NCI-H128 (cell line): ENCODE data around the gene HIGD2A.

Experiments
- DNase-seq: peaks from one replicate; lab custom pipeline; 2025; ENCODE audit not compliant: unreplicated experiment; lab: John Stamatoyannopoulos, UW

The HIGD2A gene

DNA sequence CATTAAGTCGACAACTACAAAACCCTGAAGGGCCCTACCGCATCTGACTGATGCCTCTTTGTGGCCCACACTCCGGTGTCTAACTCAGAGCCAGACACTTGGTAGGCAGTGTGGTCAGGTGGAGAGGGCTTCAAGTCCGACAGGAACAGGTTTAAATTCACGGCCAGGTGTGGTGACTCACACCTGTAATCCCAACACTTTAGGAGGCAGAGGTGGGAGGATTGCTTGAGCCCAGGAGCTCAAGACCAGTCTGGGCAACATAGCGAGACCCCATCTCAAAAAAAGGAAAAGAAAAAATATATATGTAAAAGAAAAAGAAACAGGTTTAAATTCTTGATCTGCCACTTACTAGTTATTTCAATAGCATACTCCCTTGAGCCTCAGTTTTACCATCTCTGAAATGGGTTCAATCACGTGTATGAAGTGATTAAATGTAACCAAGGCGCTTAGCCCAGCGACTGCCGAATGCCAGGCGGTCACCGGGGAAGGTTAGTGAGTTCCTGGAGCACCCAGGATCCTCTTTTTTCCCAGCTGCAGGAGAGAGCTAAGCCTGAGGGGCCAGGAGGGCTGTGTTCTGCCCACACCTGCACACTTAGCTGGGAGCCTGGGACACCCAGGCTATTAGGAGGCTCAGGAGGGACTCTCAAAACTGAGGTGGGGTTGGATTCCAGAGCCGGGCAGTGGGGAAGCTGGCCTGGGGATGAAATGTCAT lies 26.8 kb downstream of the HIGD2A start:
- DNase-seq, result no peak

- peak; percentile 22 for DNase-seq
Measured at GRCh38 chr5:176415952-176416924, 27.7 kb downstream of the HIGD2A start, which contains the start of gene CLTB. CLTB (minus strand) TSS chr5:176416539; CDS start chr5:176416363, 176 bp downstream.

DNA sequence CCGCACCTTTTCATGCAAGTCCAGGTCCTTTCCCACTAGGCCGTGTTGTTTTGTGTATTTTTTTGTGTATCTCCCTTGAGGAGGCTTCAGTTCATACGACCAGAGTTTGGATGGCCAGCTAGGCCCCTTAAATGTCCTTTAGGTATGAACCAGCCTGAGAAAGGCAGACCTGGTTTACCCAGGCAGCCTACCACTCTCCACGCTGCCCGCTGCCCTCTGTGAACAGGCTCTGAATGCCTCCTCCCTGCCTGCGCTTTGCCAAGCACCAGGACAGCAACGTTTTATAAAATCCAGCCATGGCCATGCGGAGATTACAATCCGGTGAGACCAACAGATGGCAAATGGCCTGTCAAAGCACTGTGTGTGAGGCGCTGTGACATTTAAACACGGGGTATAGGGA lies 28.4 kb downstream of the HIGD2A start:
- DNase-seq, result no peak

GRCh38 chr5:176418251-176418650 lies 29.7 kb downstream of the HIGD2A start:
- DNase-seq, result no peak

- no peak for DNase-seq
Measured at GRCh38 chr5:176420086-176420485, 31.5 kb downstream of the HIGD2A start.

DNA sequence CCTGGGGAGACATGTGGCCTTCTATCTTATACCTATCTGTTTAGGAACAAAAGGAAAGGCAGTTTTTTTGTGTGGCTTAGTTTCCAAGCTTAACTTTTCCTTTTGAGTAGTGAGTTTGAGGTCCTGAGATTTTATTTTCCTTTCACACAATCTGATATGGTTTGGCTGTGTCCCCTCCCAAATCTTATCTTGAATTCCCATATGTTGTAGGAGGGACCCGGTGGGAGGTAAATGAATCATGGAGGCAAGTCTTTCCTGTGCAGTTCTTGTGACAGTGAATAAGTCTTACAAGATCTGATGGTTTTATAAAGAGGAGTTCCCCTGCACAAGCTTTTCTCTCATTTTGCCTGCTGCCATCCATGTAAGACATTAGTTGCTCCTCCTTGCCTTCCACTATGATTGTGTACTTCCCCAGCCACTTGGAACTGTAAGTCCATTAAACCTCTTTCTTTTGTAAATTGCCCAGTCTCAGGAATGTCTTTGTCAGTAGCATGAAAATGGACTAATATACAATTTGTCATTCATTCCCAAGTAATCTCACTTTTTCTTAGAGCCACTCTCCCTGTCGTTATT lies 32.5 kb downstream of the HIGD2A start:
- no peak for DNase-seq

DNA sequence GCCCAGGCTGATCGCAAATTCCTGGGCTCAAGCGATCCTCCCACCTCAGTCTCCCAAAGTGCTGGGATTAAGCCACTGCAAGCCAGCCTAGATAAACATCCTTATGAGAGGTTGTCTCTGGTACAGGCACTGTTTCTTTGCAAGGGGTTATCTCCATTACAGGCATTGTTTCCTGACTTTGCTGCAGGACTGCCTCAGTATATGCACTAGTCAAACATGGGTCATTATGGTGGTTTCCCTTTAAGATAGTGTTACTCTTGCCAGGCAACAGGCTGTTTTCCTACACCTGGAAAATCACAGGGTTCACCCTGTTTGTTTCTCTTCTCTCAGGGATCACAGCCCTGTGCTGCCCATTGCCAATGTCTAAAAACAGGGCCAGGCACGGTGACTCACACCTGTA lies 35.6 kb downstream of the HIGD2A start:
- no peak for DNase-seq

DNA sequence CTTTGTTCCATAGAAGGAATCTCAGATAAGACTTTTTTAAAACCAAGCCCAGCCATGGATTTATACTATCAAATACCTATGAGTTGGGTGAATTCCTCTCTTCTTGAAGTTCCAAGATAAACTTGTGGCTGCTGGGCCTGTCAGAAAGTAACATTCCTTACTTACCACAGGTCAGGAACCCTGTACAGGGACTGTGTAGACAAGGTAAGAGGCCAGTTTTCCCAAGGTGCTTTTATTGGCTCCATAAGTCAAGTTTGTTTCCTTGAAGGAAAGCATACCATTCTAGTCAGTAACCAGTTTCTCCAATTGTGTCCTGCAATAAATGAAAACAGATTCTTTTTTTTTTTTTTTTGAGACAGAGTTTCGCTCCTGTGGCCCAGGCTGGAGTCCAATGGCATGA lies 36.6 kb downstream of the HIGD2A start:
- DNase-seq, result no peak

- no peak for DNase-seq
Measured at GRCh38 chr5:176425791-176426190, 37.2 kb downstream of the HIGD2A start.

DNA sequence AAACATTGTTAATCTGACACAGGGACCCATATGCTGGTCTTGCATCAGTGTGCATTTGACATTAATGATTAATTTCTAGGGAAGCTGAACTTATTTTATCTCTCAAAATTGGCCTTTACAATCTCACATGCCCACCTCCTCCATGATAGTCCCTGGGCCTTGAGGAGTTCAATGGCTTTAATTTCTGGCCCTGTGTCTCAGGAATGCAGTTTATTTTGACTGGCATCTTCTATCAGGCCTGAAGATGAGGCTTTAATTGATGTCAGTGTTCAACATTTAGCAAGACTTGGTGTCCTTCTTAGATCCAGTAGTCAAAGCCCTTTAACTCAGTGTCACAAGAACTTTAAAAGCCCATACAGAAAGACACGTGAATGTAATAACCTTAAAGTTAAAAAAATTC lies 38.3 kb downstream of the HIGD2A start:
- DNase-seq, result no peak

DNA sequence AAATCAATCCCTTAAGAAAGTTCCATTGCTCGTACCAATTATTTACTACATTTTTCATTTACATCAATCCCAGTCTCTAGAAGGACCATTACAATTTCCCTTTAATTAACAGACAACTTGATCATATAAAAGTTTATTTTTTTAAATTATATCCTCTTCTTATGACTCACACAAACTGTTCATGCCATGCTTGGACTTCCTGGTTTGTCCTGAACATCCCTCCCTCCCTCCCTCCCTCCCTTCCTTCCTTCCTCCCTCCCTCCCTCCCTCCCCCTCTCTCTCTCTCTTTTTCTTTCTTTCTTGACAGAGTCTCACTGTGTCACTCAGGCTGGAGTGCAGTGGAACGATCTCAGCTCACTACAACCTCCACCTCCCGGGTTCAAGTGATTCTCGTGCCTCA lies 39.4 kb downstream of the HIGD2A start:
- DNase-seq, result no peak

DNA sequence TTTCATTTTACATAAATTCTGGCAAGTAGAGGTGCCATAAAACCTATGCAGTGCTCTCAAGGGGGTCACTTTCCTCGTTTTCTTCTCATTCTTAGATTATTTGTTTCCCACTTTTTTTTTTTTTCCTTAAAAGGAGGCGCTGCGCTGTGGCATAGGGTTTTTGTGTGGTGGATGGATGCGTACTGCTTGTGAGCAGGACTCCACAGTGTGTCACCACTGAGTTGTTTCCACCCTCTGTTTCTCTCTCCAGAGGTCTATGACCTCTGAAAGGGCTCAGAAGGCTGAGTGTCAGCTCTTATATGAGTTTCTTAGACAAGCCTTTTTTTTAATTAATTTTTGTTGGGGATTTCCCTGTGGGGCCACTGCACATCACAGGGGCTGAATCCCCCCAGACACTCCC lies 41.4 kb downstream of the HIGD2A start:
- no peak for DNase-seq

DNA sequence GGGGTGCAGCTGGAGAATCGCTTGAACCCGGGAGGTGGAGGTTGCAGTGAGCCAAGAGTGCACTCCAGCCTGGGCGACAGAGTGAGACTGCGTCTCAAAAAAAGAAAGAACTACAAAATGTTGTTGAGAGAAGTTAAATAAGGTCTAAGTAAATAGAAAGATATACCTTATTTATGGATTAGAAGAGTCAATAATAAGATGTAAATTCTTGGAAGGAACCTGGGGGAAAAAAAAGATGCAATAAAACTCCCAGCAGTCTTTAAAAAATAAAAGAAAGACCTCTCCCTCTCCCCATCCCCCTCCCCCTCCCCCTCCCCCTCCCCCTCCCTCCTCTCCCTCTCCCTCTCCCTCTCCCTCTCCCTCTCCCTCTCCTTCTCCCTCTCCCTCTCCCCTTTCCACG lies 44.2 kb downstream of the HIGD2A start:
- no peak for DNase-seq

DNA sequence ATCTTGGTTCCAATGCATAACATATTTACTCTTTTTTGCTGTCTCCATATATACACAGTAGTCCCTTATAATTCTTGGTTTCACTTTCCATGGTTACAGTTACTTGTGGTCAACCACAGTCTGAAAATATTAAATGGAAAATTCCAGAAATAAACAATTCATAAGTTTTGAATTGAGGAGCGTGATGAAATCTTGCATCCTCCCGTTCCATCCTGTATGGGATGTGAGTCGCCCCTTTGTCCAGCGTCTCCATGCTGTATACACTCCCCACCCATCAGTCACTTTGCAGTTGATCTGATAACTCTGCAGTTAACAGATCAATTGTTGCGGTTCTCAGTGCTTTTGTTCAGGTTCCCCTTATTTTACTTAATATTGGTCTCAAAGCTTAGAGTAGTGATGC lies 48.1 kb downstream of the HIGD2A start:
- no peak for DNase-seq

DNA sequence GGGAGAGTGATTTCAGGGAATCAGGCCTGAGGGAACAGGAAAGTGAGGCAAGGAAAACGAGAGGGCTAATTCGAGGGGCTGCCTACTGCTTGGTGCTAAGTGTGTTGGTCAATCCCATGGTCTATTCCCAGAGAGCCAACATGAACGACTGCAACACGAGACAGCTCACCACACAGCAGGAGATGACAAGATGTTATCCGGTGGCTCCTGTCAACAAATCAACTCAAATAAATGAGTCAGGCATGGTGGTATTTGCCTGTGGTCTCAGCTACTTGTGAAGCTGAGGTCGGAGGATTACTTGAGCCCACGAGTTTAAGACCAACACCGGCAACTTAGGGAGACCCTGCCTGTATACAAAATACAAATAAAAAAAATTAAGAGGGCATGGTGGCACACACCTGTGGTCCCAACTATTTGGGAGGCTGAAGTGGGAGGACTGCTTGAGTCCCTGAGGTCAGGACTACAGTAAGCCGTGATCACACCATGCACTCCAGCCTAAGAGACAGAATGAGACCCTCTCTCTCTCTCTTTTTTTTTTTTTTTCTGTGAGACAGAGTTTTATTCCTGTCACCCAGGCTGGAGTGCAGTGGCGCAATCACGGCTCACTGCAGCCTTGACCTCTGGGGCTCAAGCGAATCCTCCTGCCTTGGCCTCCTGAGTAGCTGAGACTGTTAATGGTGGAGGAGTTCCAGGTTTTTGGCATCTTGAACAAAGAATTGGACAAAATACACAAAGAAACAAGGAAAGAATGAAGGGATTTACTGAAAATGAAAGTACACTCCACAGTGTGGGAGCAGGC lies 50.6 kb downstream of the HIGD2A start:
- no peak for DNase-seq
